Measurements from ENCODE around the gene PPP1R16B.
"Not testable (repeated sequence)": the region's sequence is repeated elsewhere in the genome, so short reads cannot be mapped to it uniquely, and the experiment has no call there.

PPP1R16B gene

DNA sequence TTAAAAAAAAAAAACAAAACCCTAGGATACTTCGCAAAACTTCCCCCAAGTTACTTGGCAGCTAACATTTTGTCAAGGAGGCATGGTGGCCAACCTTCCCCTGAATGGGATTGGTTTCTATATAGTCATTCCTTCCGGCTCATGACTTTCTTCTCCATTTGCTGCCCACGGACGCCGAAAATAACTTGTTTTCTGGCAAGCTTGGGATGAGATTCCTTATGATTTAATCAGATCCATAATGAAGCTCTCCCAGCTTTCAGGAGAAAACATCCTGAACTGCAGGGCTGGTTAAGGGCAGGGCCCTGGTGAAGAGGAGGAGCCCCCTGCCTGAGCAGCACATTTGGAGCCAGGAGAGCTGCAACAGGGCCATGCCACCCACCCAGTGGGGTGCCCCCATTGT is 49.9 kb downstream of the PPP1R16B start:
- no peak for DNase-seq

GRCh38 chr20:38856570-38856969 is 51.1 kb downstream of the PPP1R16B start:
- DNase-seq = no peak

- DNase-seq = no peak
Measured at GRCh38 chr20:38857703-38858102, 52.2 kb downstream of the PPP1R16B start.

DNA sequence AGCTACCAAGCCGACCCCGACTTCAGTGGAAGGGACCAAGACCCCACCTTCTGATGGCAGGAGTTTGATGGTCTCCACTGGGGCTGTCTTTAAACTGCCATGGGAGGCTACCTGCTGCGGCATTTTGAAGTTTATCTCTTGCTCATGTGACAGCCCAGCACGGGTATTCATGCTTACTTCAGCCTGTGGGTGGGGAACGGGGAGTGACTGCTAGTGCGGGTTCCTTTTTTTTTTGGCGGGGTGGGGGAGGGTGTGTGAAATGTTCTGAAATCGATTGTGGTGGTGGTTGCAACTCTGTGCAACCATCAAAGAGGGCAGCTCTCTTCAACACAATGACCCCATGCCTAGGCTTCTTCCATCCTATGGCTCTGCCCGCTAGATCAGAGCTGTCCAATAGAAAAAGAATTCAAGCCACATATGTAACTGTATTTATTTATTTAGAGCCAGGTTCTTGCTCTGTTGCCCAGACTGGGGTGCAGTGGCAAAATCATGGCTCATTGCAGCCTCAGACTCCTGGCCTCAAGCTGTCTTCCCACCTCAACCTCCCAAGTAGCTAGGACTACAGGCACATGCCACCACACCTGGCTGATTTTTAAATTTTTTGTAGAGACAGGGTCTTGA is 53.7 kb downstream of the PPP1R16B start:
- DNase-seq = no peak

DNA sequence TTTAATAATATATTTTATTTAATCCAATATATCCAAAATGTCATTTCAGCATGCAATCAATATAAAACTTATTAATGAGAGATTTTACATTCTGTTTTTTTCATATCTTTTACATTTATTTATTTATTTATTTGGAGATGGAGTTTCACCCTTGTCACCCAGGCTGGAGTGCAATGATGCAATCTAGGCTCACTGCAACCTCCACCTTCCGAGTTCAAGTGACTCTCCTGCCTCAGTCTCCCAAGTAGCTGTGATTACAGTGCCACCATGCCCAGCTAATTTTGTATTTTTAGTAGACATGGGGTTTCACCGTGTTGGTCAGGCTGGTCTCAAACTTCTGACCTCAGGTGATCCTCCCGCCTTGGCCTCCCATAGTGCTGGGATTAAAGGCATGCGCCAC is 54.4 kb downstream of the PPP1R16B start:
- not testable (repeated sequence) for DNase-seq

DNA sequence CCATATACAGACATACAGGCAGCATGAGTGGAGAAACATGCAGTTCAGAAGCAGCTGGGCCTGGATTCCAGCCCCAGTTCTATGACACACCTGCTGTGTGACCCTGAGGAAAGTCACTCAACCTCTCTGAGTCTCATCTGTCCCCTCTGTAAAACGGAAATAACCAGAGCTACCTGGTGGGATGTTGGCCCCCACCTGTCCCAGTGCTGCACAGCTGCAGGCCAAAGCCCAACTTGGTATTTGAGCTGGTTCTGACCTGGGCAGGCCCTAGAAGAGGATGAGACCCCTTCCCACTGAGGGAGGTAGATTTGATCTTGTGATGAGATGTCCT is 55.5 kb downstream of the PPP1R16B start:
- no peak for DNase-seq

DNA sequence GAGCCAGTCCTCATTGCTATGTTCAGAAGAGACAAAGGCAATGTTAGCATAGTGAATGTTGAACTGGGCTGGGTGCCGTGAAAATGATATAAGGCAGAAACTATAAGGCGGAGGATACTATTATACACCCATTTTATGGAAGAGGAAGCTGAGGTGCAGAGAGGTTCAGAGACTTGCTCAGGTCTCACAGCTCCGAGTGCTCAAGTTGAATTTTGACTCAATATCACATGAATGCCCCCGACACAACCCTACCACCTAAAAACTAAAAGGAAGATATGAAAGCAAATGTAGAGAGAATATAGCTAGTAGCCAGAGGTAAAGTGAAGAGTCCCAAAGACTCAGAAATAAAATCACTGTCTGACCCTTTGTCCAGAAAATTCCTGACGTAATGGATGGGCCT is 56.7 kb downstream of the PPP1R16B start:
- DNase-seq = no peak

DNA sequence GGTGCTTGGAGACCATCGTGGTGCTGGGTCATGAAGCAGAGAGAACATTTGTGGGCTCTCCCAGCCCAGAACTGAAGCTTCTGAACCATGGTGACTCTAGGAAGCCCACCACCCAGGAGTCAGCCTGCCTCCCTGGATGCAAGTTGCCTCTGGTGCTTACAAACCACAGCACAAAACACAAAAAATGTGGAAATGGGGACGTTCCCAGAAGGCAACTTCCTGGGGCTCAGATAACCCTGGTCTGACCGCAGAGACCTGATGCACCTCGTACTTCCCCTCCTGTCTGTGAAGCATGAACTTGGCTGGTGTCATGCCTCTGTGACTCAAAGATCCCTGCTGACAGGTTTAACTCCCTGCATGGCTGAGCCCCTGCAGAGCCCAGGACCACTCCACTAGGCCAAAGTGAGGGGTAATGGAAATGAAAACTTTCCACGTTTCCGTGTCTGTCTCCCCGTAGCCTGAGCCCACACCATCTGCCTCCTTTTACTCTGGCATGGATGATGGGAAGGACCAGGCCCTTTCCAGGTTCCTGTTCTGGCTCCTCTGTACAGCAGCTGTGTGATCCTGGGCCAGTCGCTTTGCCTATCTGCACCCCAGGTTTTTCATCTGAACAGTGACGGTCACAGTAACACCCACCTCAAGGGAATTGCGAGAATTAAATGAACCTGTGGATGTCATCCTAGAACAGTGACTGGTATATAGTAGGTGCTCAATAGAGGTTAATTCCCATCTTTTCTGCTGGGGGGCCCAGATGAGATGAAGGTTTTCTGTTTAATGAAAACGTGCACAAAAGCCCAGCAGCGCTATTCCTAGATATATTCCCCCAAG is 57.7 kb downstream of the PPP1R16B start:
- DNase-seq = peak; percentile 36

DNA sequence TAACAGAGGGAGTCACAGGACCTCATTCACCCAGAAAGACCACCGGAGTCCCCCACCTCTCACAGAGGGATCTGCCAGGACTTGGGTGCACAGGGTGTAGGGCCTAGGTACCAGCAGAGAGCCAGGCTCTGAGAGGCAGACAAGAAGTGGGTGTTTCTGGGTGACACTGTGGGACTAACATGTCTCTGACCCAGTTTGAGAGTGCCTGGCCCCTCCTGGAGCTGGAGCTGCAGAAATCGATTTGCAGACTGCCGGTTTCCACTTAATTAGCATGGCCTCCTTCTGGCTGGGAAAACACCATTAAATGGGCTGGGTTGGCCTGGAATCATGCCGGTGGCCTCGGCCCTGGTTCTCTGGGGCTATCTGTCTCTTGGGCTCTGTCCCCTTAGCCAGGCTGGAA is 59.2 kb downstream of the PPP1R16B start:
- no peak for DNase-seq

DNA sequence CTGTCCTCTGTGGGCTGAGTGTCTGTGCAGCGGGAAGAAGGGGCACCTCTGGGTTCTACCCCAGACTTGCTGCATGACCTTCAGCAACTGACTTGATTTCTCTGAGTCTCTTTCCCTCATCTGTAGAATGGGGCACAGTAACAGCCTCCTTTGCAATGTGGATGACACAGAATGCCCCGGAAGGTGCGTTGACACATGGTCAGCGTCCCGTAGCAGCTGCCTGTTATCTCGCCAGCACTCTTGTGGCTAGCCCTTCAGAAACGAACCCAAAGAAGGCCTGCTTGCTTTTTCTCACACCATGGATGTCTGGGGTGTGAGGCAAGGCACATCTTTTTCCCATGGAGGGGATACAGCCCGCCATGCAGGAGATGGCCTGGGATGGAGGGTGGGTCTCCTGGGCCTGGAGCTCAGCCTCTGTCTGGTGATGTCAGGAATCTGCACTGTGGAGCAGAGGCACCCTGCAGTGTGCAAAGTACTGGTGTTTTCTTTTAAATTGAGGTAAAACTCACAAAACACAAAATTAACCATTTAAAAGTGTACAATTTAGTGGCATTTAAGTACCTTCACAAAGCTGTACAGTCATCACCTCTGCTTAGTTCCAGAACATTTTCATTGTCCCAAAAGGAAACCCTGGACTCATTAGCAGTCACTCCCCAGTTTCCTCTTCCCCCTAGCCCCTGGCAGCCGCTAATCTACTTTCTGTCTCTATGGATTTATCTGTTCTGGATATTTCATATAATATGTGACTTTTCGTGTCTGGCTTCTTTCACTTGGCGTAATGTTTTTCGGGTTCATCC is 61.0 kb downstream of the PPP1R16B start:
- DNase-seq = no peak

GRCh38 chr20:38867062-38867359 is 61.5 kb downstream of the PPP1R16B start:
- no peak for DNase-seq

- DNase-seq = no peak
Measured at GRCh38 chr20:38870733-38871559, 65.4 kb downstream of the PPP1R16B start.

- DNase-seq = no peak
Measured at GRCh38 chr20:38871560-38871953, 66.1 kb downstream of the PPP1R16B start.

GRCh38 chr20:38872036-38872435 is 66.5 kb downstream of the PPP1R16B start:
- DNase-seq = no peak

DNA sequence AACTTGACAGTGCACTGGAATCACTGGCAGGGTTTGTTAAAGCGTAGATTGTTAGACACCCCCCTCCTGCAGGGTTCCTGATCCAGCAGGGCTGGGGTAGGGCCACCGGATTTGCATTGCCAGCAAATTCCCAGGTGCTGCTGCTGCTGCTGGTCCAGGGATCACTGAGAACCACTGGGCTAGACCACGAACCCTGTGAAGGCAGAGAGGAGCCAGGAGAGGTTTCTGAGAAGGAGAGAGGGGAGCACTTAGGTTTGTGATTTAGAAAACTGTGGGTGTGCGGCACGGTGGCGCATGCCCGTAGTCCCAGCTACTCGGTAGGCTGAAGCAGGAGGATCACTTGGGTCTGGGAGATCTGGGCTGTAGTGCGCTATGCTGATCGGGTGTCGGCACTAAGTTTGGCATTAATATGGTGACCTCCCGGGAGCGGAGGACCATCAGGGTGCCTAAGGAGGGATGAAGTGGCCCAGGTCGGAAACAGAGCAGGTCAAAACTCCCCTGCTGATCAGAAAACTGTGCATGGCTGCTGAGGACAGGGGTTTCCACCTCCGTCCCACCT is 67.1 kb downstream of the PPP1R16B start:
- peak; percentile 24 for DNase-seq

- peak; percentile 80 for DNase-seq
Measured at GRCh38 chr20:38873050-38873581, 67.6 kb downstream of the PPP1R16B start.

DNA sequence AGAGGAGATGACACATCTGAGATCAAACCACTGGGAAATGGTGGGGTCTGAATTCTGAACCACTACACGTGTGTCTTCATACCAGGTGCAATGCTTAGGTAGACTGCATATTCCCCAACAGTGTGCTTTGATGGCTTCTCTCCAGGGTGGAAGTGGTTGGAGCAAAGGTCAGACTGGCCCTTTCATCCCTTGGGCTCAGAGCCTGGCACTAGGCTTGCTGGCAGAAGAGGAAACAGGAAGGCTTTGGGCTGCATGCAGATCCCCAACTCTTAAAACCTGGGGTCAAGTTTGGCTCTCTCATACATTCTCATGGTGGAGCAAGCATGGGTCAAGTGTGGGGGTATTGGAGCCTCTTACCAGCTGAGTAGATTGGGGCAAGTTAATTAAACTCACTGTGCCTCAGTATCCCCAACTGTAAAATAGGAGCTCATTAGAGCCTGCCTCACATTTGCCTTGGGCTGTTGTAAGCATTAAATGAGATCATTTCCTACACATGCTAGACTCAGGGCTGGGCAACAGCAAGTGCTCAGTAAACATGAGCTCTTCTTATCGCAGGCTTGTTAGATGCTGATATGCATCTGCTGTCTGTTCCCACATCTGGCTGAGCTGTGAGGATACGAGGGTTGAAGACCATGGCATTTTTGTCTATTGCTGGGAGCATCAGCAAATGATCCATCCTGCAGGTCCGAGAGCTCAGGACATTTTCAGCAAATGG is 69.1 kb downstream of the PPP1R16B start:
- DNase-seq = no peak

- DNase-seq = no peak
Measured at GRCh38 chr20:38875175-38875993, 69.9 kb downstream of the PPP1R16B start.

- DNase-seq = no peak
Measured at GRCh38 chr20:38877483-38877882, 72.0 kb downstream of the PPP1R16B start.

GRCh38 chr20:38878866-38879265 is 73.4 kb downstream of the PPP1R16B start:
- DNase-seq = no peak

Data from activated naive CD4-positive, alpha-beta T cell treated with anti-CD3 and anti-CD28 coated beads, Interleukin-2, amount 50 U/mL, for 16 hours (primary cell).